Measurements from ENCODE around the gene ZNHIT2.

The ZNHIT2 gene

GRCh38 chr11:65134240-65134951 lies 16.9 kb upstream of the ZNHIT2 start, which contains the start of gene SYVN1:
SYVN1 (minus strand) TSS chr11:65134519; CDS start chr11:65133601, 918 bp downstream.
- DNase-seq (ENCODE audit: low spot score), result peak; percentile 88

GRCh38 chr11:65133724-65134123 lies 16.2 kb upstream of the ZNHIT2 start:
- no peak for DNase-seq (ENCODE audit: low spot score)

DNA sequence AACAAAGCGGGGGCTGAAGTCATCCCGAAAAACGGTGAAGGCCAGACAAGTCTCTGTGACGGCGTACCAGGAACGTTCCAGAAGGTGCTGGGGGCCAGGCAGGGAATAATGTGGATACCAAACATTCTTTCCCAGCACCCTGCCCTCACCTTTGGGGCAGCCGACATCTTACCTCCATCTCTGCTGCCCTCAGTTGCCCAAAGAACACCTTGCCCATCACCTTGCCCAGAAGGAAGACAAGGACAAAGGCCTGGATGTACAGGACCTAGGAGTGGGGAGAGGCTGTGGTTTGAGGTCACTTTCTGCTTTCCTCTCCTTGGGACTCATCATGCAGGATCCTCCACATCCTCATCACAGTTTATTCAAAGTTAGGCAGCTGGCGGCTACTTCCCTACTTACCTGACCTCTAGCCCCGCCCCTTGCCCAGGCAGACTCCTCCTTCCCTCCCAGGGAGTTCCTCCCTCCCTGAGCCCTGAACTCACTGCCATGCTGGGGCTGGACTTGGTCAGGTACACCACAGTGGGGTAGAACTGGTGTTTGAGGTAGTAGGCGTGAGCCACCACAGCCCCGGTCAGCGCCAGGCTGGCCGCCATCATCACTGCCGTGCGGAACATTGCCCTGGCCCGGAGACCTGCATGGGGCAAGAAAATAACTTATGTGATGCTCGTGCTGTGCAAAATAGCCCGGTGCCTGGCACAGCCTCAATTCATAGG lies 15.6 kb upstream of the ZNHIT2 start:
- DNase-seq (ENCODE audit: low spot score), result peak; percentile 39

DNA sequence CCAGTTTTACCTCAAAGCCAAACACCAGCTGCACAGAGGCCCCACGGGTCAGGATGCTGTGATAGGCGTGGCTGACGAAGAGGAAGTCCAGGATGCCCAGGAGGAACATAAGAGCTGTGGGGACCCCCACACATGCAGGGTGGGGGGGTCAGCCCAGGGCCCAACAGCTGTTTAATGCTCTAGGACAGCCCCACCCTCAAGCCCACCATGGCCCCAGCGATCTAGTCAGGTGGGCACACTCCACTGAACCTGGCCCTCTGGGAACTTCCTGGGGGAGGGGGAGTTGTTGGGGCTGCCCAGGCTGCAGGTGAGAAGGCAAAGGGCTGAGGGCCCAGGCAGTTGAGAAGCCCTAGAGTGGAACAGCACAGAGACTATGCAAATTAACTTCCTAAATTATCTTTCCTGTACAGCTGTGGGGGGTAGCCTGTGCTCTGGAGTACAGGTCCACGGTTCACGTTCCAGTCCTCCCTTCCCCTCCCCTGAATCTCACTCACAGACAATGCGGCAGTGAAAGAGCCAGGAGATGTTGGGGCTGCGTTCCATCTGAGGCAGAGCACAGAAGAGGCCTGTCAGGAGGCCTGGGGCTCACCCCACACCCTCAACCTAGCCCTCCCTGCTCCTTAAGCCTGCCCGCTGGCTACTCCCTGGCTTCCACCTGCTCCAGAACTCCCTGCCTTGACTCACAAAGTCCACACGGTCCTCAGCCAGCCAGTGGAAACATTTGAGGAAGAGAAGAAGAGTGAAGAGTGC lies 14.9 kb upstream of the ZNHIT2 start:
- DNase-seq (ENCODE audit: low spot score), result no peak

GRCh38 chr11:65131895-65132237 lies 14.4 kb upstream of the ZNHIT2 start:
- no peak for DNase-seq (ENCODE audit: low spot score)

- no peak for DNase-seq (ENCODE audit: low spot score)
Observed at GRCh38 chr11:65131417-65131776, 13.9 kb upstream of the ZNHIT2 start.

DNA sequence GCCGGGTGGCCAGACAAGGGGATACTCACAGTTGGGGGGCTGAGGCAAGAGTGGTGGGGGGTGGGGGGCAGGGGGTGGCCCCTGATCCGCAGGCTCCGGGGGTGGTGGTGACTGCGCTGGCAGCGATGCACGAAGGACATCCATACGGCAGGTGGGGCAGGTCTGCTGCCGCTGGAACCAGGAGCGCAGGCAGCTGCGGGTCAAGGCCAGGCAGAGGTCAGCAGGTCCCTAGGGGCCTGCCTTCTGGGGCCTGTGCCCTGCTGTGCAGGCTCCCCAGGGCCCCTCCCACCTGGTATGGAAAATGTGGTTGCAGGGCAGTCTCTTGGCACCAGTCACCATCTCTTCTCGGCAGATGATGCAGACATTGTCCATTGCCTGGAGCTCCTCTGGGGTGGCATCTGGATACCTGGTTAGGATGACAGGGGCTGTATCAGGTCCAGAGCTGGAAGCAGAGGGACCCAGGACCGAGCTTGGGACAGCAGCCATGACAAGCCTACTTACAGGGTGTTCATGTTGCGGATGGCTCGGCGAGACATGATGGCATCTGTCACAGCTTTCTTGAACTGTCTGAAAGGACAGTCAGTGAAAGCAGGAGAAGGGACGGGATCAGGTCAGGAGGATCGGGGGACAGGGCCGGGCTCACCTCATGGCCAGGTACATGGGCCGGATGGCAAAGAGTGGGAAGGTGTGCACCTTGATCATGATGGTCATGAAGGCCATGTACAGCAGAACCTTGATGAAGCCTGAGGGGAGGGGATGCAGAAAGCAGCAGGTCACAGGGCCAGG lies 13.3 kb upstream of the ZNHIT2 start:
- no peak for DNase-seq (ENCODE audit: low spot score)

DNA sequence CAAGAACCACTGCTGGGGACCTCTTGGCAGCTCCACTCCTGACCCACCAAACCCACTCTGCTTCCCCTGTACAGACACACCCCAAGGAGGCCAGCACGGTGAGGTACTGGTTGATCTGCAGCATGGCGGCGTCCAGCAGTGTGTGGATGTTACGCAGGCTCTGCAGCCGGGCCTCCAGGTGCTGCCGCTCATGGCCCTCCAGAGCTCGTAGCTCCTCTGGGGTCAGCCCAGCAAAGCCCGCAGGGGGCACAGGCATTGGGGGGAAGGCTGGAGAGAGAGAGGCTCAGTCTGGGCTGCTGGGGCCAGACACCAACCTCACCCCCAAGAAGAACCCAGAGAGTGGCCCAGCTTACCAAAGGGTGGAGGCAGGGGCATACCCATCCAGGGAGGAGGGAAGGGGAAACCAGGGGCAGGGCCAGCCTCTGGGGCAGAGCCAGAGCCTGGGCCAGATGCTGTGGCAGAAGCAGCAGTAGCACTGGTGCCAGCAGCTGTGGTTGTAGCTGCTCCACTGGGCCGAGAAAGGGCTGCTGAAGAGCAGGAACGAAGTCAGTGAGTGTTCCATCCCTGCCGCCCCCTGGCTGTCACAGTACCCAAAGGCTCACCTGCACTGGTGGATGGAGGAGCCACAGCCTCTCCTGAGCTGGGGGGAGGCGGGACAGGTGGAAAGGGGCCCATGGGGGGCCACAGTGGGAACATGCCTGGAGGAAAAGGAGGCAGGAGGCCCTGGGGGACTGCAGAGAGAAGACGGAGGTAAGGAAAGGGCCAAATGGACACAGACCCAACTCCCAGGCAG lies 12.3 kb upstream of the ZNHIT2 start:
- no peak for DNase-seq (ENCODE audit: low spot score)

- DNase-seq (ENCODE audit: low spot score), result no peak
Observed at GRCh38 chr11:65128182-65129145, 11.0 kb upstream of the ZNHIT2 start.

- no peak for DNase-seq (ENCODE audit: low spot score)
Observed at GRCh38 chr11:65127473-65128181, 10.1 kb upstream of the ZNHIT2 start.

DNA sequence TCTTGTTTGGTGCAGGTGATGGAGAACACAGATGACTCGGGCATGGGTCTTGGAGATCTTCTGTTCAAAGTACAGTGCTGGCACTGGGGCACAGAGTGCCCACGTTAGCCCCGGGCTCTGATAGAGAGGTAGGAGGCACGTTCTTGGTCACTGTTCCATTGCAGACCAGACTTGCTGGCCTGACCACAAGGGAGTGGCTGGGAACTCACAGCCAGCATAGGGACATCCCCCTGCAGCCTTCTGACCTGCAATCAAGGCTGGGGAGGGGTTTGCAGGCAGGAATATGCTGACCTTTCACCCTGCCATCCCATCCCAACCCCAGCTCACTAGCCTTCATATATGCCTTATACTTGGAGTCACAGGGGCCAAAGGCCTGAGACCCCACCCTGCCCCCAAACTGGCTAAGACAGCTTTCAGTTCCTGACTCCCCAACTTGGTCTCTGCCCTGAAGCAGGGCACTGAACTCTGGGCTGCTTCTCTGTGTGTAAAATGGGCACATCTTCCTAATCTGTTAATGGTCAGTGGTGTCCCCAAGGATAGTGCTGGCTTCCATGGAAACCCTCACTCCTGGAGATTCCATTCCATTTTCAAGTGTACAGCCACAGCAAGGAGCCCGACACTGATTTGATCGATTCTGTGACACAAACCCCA lies 9.2 kb upstream of the ZNHIT2 start:
- no peak for DNase-seq (ENCODE audit: low spot score)

GRCh38 chr11:65125197-65126056 lies 7.9 kb upstream of the ZNHIT2 start:
- no peak for DNase-seq (ENCODE audit: low spot score)

- no peak for DNase-seq (ENCODE audit: low spot score)
Observed at GRCh38 chr11:65124480-65125196, 7.1 kb upstream of the ZNHIT2 start.

DNA sequence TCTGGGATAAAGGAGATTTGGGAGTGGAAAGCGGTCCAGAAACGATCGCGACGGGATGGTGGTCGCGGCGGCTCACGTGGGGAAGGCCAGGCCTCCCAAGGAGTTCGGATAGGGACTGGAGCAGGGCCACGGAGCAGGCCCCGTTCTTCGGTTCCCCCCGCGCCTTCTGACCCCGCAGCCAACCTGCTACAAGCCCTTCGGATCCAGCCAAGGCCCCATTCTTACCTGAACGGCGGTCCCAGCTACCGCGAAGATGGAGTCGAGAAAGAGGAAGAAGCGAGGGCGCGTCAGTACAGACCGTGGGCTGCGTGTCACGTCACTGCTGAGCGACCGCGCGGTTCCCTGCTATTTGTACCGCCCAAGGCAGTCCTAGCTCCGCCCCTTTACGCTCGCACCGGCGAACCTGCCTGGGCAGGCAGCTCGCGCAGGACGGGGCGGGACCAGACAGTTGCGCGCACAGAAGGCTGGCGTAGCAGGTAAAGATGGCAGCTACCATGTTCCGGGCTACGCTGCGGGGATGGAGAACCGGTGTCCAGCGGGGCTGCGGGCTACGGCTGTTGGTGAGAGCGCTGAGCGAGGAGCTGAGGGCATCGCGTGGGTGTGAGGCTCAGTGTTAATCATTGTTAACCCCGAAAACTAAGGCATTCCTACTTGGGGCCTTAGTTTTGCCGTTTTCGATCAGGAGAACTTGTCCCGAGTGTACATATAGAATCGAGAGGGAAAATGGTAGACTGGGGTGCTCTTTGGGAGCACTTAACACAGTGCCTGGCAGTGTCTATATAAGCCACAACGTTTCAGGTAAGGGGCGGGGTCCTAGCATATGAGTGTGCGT lies 4.6 kb upstream of the ZNHIT2 start, which contains the start of the genes FAU and MRPL49:
Gene FAU (minus strand): TSS at position 270 of the 832 bp plus-strand sequence. CDS start 321 bp downstream, outside the sequence.
Gene MRPL49 (plus strand): TSS at position 457 of the 832 bp plus-strand sequence. CDS start 26 bp downstream, at position 483.
- DNase-seq (ENCODE audit: low spot score), result peak; percentile 98

- DNase-seq (ENCODE audit: low spot score), result peak; percentile 21
Observed at GRCh38 chr11:65121447-65121864, 4.0 kb upstream of the ZNHIT2 start.

GRCh38 chr11:65120831-65121230 lies 3.3 kb upstream of the ZNHIT2 start:
- no peak for DNase-seq (ENCODE audit: low spot score)
